ENCODE results near the gene HSPB7. TPM values are rescaled to one million over a fixed set of nuclear protein-coding genes. Genes with fewer than 3 reads are reported as not detected.
"Not testable (repeated sequence)": the region's sequence is repeated elsewhere in the genome, so short reads cannot be mapped to it uniquely, and the experiment has no call there.

Gene HSPB7
- total and polyA plus RNA-seq, 12 donors = 13.4 to 633 (median 85.1) TPM

DNA sequence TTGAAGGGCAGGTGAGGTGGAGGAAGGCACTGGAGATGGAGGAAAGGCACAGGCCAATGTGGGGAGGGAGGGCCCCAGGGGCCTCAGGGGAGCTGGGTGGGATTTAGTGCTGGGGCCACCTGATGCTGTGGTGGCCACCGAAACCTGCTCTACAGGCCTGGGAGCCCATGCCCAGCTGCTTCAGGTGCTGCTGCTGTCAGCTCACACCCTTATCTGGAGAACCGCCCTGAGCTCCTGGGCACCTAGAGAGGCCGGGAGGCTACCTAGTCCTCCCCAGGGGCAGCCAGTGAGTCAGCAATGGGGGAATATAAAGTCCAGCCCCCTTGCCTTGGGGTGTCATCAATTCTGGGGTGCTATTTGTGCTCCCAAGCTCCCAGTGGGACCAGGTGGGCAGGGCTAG lies 43.4 kb upstream of the HSPB7 start:
- no peak for DNase-seq
- H3K36me3 ChIP-seq (replicated peaks in 1 of 2) = no peaks in the 10 kb centered on the region
- H3K4me3 ChIP-seq = no peak overlapping the region
- no peaks in the 10 kb centered on the region for H3K27me3 ChIP-seq
- no peak for TF ChIP-seq POLR2A (IDR thresholded peaks at IDR 0.05)
- TF ChIP-seq, protein P1, sequence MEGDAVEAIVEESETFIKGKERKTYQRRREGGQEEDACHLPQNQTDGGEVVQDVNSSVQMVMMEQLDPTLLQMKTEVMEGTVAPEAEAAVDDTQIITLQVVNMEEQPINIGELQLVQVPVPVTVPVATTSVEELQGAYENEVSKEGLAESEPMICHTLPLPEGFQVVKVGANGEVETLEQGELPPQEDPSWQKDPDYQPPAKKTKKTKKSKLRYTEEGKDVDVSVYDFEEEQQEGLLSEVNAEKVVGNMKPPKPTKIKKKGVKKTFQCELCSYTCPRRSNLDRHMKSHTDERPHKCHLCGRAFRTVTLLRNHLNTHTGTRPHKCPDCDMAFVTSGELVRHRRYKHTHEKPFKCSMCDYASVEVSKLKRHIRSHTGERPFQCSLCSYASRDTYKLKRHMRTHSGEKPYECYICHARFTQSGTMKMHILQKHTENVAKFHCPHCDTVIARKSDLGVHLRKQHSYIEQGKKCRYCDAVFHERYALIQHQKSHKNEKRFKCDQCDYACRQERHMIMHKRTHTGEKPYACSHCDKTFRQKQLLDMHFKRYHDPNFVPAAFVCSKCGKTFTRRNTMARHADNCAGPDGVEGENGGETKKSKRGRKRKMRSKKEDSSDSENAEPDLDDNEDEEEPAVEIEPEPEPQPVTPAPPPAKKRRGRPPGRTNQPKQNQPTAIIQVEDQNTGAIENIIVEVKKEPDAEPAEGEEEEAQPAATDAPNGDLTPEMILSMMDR (IDR thresholded peaks at IDR 0.05) = no peak
- no peaks in the 10 kb centered on the region for H3K4me1 ChIP-seq (replicated peaks in 1 of 2)
- no peaks in the 10 kb centered on the region for H3K9me3 ChIP-seq (replicated peaks in 1 of 3)
- H3K27ac ChIP-seq = no peak overlapping the region
- intact Hi-C loops (cut with DNase I) = no loop called here
- 89 to 97% (median 91%) methylated on average over 3 of the region's 3 CpGs; no CpG with 5 or more reads in 1 of the 4 donors for WGBS, 4 donors

DNA sequence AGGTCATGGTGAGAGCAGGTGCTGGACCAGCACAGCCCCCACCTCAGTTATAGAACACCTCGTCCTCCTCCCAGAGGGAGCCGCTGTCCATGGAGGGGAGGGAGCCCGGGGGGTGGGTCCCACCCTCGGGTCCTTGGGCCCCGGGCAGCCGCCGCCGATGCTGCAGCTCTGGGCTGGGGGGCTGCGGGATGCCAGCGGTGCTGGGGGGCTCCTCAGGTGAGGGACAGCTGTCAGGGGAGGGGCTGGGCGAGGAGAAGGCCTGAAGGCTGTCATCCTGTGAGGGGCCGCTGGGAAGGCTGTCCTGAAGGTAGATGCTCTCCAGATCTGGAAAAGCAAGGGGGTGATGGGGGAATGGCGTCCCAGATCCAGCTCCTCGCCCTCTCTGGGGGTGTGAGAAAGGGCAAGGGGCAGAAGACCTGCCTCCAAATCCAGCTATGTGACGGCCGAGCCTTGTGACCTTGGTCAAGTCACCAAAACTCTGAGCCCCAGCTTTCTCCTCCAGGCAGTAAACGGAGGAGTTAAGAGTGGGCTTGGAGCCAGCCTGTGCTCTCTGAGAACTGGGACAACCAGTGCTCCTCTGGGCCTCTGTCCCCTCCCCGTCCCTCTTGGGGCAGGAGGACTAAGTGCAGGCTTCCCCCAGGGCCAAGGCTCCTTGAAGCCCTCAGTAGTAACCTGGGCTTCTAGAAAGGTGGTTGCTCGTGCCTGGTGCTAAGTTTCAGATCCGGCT lies 40.7 kb upstream of the HSPB7 start:
- intact Hi-C loops (cut with DNase I) = loop anchor here (1.0 to 10.0 kb wide), 3 partner anchors 8 to 54 kb away; partner anchors contain the start of gene SRARP (in 1 of the 2)
- 62 to 69% (median 66%) methylated on average over 10 to 17 of the region's 20 CpGs for WGBS, 4 donors
- H3K27ac ChIP-seq; H3K4me3 ChIP-seq; H3K36me3 ChIP-seq (replicated peaks in 1 of 2); H3K4me1 ChIP-seq (replicated peaks in 1 of 2); H3K9me3 ChIP-seq (replicated peaks in 1 of 3); DNase-seq; H3K27me3 ChIP-seq: not testable (repeated sequence)

DNA sequence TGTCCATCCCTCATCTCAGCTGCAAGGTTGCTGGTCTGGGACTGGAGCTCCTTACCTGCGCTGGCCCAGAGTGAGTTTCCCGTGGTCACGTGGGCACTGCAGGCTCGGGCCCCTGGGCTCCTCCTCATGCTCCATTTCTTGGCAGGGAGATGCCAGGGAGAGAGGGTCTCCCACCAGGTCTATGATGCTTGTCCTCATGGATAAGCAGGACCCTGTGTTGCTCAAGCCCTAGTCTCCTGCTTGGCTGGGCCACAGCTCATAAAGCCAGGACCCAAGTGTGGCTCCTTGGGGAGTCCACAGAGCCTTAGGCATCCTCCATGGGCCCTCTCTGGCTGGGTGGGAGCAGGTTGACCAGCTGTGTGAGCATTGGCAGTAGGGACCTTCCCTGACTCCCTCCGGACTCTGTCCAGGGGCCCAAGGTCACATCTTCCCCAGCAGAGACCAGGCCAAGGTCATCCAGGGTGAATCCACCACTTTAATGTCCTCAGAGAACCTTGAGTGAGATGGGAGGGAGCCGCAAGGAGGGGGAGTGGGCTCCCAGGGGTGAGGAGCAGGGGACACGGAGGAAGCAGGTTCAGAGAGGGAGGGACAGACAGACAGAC lies 39.6 kb upstream of the HSPB7 start:
- H3K9me3 ChIP-seq (replicated peaks in 1 of 3); H3K4me1 ChIP-seq (replicated peaks in 1 of 2); H3K36me3 ChIP-seq (replicated peaks in 1 of 2); H3K27me3 ChIP-seq; H3K27ac ChIP-seq; H3K4me3 ChIP-seq: not testable (repeated sequence)
- DNase-seq = peak in 1 of 7 donors; percentile 12
- intact Hi-C loops (cut with DNase I) = loop anchor here (5.0 to 10.0 kb wide), 2 partner anchors 45 to 53 kb away; partner anchors contain the start of gene SRARP (in 1 of the 2)
- 70 to 78% (median 71%) methylated on average over 6 to 7 of the region's 7 CpGs for WGBS, 4 donors

DNA sequence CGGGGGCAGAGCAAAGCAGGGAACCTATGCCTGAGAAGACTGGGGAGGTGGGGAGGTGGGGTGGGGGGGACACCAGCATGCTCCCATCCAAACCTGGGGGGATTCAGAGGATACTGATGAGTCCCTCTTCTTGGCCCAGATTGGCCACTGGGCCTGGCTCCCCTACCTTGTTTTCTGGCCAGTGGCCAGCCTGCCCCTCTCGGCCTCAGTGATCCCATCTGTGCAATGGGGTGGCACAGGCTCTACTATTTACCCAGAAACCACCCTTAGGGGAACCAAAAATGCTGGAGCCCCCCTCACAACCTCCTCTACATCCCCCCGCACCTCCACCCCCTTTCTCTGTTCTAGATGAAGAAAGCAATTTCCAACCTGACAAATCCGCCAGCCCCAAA lies 38.7 kb upstream of the HSPB7 start:
- not testable (repeated sequence) for H3K4me1 ChIP-seq (replicated peaks in 1 of 2); H3K27ac ChIP-seq; H3K27me3 ChIP-seq; H3K9me3 ChIP-seq (replicated peaks in 1 of 3); H3K4me3 ChIP-seq; H3K36me3 ChIP-seq (replicated peaks in 1 of 2); DNase-seq
- intact Hi-C loops (cut with DNase I) = loop anchor here (5.0 to 10.0 kb wide), 2 partner anchors 44 to 52 kb away; partner anchors contain the start of gene SRARP (in 1 of the 2)
- 45 to 57% (median 51%) methylated on average over 2 to 4 of the region's 4 CpGs for WGBS, 4 donors

DNA sequence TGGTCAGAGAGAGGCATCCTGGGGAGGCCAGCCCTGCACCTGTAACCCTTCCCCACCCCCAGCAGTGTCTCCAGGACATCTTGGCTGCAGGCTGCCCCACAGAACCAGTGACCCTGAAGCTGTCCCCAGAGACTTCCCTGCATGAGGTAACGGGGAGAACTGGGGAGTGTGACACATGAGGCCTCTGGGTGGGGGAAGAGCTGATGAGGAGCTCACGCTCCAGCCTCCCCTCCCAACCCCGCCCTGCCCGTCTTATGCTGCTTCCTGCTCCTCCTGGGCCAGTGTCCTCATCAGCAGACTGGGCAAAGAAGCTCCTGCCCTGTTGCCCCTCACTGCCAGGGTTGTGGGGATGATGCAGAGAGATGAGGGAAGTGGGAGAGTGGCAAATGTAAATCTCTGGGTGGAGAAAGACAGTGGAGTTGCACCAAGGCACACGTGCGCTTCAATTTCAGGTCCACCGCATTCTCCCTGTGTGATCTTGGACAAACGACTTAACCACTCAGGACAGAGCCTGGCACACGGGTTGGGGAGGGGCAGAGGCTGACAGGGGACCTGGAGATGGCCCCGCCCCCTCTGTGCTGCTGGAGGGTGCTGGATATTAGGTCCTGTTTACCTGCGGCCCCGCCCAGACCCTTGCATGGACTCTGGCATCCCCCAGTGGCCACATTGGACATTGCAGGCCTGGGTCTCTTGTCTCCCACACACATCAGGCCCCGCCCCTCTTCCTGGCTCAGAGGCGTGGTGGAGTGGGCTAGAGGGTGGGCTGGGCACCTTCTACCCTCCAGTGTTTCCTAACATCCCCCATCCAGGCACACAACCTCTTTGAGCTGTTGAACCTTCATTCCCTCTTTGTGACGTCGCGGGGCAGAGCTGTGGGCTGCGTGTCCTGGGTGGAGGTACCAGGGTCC lies 38.0 kb upstream of the HSPB7 start:
- peaks cover 0 to 5% of the 10 kb centered on the region in 2 donors for H3K4me1 ChIP-seq (replicated peaks in 1 of 2)
- H3K36me3 ChIP-seq (replicated peaks in 1 of 2) = no peaks in the 10 kb centered on the region
- no peaks in the 10 kb centered on the region for H3K9me3 ChIP-seq (replicated peaks in 1 of 3)
- WGBS, 4 donors = 32 to 45% (median 36%) methylated on average over 14 to 18 of the region's 18 CpGs
- H3K27me3 ChIP-seq = no peaks in the 10 kb centered on the region
- TF ChIP-seq, protein P1 (IDR thresholded peaks at IDR 0.05) = peak; percentile 89 to 99 (median 94)
- no peak for TF ChIP-seq POLR2A (IDR thresholded peaks at IDR 0.05)
- peak; percentile 78 to 95 (median 87) for DNase-seq
- intact Hi-C loops (cut with DNase I) = loop anchor here (5.0 to 10.0 kb wide), 2 partner anchors 44 to 51 kb away; partner anchors contain the start of gene SRARP (in 1 of the 2)
- no peak overlapping the region for H3K27ac ChIP-seq
- H3K4me3 ChIP-seq = no peak overlapping the region
